ENCODE data around the gene TSC1. TPM values are rescaled to one million over a fixed set of nuclear protein-coding genes. Genes with fewer than 3 reads are reported as not detected.
"Not testable (repeated sequence)": the region's sequence is repeated elsewhere in the genome, so short reads cannot be mapped to it uniquely, and the experiment has no call there.

TSC1 gene
- total and polyA plus RNA-seq, 2 experiments from 2014 or later, result 19.5 to 47.8 TPM

- WGBS (ENCODE audit: low lambda C conversion rate, missing lambda C conversion rate), result 86% methylated on average over 18 of the region's 18 CpGs
Observed at GRCh38 chr9:132973166-132973565, 28.8 kb upstream of the TSC1 start.

GRCh38 chr9:132970324-132971062, 26.1 kb upstream of the TSC1 start:
- Histone ChIP-seq H3K4me1 (ENCODE audit: insufficient read depth) (peaks cover 3% of the 10 kb centered on the region), H2AFZ (no peak overlapping the region), H4K20me1 (ENCODE audit: insufficient read depth, poor library complexity, severe bottlenecking) (no peaks in the 10 kb centered on the region), H3K4me3 (no peak overlapping the region), H3K9me3 (ENCODE audit: low read depth) (no peaks in the 10 kb centered on the region), H3K9me2 (replicated peaks; ENCODE audit: insufficient read depth) (no peaks in the 10 kb centered on the region), H3K27me3 (peaks cover 11% of the 10 kb centered on the region), H3K79me2 (no peaks in the 10 kb centered on the region), H3K27ac (peak overlapping the region; percentile 73), H3K4me2 (no peak overlapping the region), H3K36me3 (replicated peaks; ENCODE audit: insufficient read depth, low read depth) (no peaks in the 10 kb centered on the region)
- TF ChIP-seq CTCF (IDR thresholded peaks at IDR 0.05; ENCODE audit: poor library complexity) (no peak), EZH2 (IDR thresholded peaks at IDR 0.05; ENCODE audit: borderline replicate concordance) (no peak), EZH2phosphoT487 (IDR thresholded peaks at IDR 0.05; ENCODE audit: low read depth, severe bottlenecking, unreplicated experiment) (no peak)
- peak; percentile 44 for DNase-seq (ENCODE audit: low spot score)
- 86% methylated on average over 16 of the region's 16 CpGs for WGBS (ENCODE audit: low lambda C conversion rate, missing lambda C conversion rate)

More at GRCh38 chr9:132973166-132973565, 28.8 kb upstream of the TSC1 start:
- Histone ChIP-seq H3K27me3 (peaks cover 19% of the 10 kb centered on the region), H3K9me2 (replicated peaks; ENCODE audit: insufficient read depth) (no peaks in the 10 kb centered on the region), H2AFZ (no peak overlapping the region), H3K4me3 (no peak overlapping the region), H3K79me2 (no peaks in the 10 kb centered on the region), H3K4me1 (ENCODE audit: insufficient read depth) (peaks cover 7% of the 10 kb centered on the region), H3K4me2 (no peak overlapping the region), H4K20me1 (ENCODE audit: insufficient read depth, poor library complexity, severe bottlenecking) (no peaks in the 10 kb centered on the region), H3K27ac (no peak overlapping the region), H3K36me3 (replicated peaks; ENCODE audit: insufficient read depth, low read depth) (no peaks in the 10 kb centered on the region), H3K9me3 (ENCODE audit: low read depth) (no peaks in the 10 kb centered on the region)
- TF ChIP-seq EZH2 (IDR thresholded peaks at IDR 0.05; ENCODE audit: borderline replicate concordance) (no peak), CTCF (IDR thresholded peaks at IDR 0.05; ENCODE audit: poor library complexity) (no peak), EZH2phosphoT487 (IDR thresholded peaks at IDR 0.05; ENCODE audit: low read depth, severe bottlenecking, unreplicated experiment) (no peak)
- DNase-seq (ENCODE audit: low spot score), result no peak

- peaks cover 4% of the 10 kb centered on the region for H3K27me3 ChIP-seq
- no peak for TF ChIP-seq EZH2 (IDR thresholded peaks at IDR 0.05; ENCODE audit: borderline replicate concordance)
- TF ChIP-seq CTCF (IDR thresholded peaks at IDR 0.05; ENCODE audit: poor library complexity), result no peak
- no peak for TF ChIP-seq EZH2phosphoT487 (IDR thresholded peaks at IDR 0.05; ENCODE audit: low read depth, severe bottlenecking, unreplicated experiment)
- H3K4me3 ChIP-seq, result no peak overlapping the region
- no peaks in the 10 kb centered on the region for H3K36me3 ChIP-seq (replicated peaks; ENCODE audit: insufficient read depth, low read depth)
- H3K9me3 ChIP-seq (ENCODE audit: low read depth), result no peaks in the 10 kb centered on the region
- peaks cover 3% of the 10 kb centered on the region for H3K4me1 ChIP-seq (ENCODE audit: insufficient read depth)
- H3K27ac ChIP-seq, result no peak overlapping the region
- no peak overlapping the region for H3K4me2 ChIP-seq
- no peaks in the 10 kb centered on the region for H3K79me2 ChIP-seq
- no peaks in the 10 kb centered on the region for H4K20me1 ChIP-seq (ENCODE audit: insufficient read depth, poor library complexity, severe bottlenecking)
- H3K9me2 ChIP-seq (replicated peaks; ENCODE audit: insufficient read depth), result no peaks in the 10 kb centered on the region
- no peak overlapping the region for H2AFZ ChIP-seq
- WGBS (ENCODE audit: low lambda C conversion rate, missing lambda C conversion rate), result 82% methylated on average over 7 of the region's 7 CpGs
- no peak for DNase-seq (ENCODE audit: low spot score)
Observed at GRCh38 chr9:132969783-132970182, 25.4 kb upstream of the TSC1 start.

- not testable (repeated sequence) for H3K4me1 ChIP-seq (ENCODE audit: insufficient read depth); H4K20me1 ChIP-seq (ENCODE audit: insufficient read depth, poor library complexity, severe bottlenecking); H3K4me3 ChIP-seq; H3K79me2 ChIP-seq; H3K9me3 ChIP-seq (ENCODE audit: low read depth); DNase-seq (ENCODE audit: low spot score); H3K27ac ChIP-seq; H3K4me2 ChIP-seq; H3K27me3 ChIP-seq; H2AFZ ChIP-seq; H3K9me2 ChIP-seq (replicated peaks; ENCODE audit: insufficient read depth); H3K36me3 ChIP-seq (replicated peaks; ENCODE audit: insufficient read depth, low read depth)
- WGBS (ENCODE audit: low lambda C conversion rate, missing lambda C conversion rate), result 98% methylated on average over 3 of the region's 3 CpGs
Observed at GRCh38 chr9:132967908-132968307, 23.5 kb upstream of the TSC1 start.
